ENCODE results near the gene CABLES1.

Gene CABLES1

DNA sequence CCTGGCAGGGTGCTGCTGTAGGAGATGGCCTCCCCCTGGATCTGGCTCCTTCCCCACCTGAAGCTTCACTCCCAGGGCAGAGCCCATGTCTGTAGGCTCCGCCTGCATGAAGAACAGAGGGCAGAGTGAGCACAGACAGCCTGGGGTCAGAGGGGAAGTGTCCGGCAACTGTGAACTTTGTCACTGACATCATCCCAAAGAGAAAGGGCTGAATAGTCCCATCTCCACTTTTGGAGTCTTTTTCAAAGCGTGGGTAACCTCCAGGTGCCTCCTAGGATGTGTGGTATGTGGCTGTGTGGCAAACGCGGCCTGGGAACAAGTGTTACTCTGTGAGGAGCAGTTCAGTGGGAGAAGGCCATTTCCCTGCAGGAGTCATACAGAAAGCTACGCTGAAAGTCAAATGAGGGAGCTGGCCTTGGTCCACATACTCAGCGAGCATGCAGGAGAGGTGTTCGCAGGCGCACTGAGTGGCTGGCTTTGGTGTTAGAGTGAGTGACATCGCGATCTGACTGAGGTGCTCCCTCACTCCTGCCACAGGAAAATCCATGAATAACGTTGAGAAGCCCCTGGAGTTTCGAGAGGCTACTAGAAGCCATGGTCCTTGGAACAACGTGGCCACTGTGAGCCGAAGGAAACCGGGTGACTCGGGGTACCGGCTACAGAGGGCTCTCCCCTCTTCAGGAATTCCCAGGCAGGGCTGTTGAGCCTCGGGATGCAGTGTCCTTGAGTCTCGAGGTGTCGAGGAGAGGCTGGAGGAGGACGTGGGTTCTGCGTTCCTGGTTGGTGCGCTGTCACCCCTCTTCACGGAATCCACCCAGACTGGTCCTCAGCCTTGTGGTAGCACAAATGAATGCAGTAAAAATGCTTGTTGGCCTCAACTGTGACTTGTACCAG, 54.7 kb downstream of the CABLES1 start:
- no peak for DNase-seq (ENCODE audit: low read depth in 3 of 3, low spot score in 1 of 3)

- no peak for DNase-seq (ENCODE audit: low read depth in 3 of 3, low spot score in 1 of 3)
These were observed 55.9 kb downstream of the CABLES1 start for GRCh38 chr18:23191232-23191631.

GRCh38 chr18:23193742-23194141, 58.5 kb downstream of the CABLES1 start:
- no peak for DNase-seq (ENCODE audit: low read depth in 3 of 3, low spot score in 1 of 3)

- no peak for DNase-seq (ENCODE audit: low read depth in 3 of 3, low spot score in 1 of 3)
These were observed 59.1 kb downstream of the CABLES1 start for GRCh38 chr18:23194155-23194996.

DNA sequence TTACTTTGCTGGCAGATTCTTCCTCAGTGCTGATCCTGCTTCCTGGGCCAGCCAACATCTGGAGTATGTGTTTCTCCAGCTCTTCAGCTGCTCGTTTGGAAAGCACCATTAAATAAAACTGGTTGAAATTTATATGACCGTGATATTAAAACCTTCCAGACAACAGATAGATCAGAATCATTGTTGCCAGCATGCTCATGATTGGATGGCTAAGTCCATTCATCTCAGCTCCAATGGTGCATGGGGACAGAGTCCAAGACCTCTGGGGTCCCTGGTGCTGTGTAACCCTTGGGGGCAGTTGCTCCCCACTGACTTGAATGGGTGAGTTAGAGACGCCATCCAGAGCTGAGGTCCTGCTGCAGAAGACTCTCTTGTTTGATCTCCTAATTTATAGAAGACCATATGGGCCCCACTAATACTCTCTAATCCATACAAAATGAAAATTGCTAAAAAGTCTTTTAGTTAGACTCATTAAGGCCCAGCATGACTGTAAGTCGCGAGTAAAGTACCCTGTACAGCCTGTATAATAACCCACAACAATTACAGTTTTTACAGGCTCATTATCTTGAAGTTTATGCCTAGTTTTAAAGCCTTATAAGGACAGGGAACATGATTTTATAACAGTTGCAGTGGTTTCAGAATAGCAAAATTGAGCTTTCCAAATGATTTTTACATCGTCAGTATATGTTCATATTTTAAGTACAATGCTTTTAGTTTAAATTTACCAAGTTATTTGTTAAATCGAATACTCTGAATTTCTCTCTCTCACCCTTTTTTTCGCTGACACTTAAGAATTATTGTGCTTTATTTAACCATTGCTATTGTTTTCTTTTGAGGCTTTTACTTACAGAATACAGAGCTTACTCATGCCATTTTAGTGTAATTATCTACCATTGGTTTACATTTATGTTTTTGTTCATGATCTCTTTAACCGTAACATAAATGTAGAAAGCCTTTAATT, 60.0 kb downstream of the CABLES1 start:
- DNase-seq (ENCODE audit: low read depth in 3 of 3, low spot score in 1 of 3), result no peak

- no peak for DNase-seq (ENCODE audit: low read depth in 3 of 3, low spot score in 1 of 3)
These were observed 61.1 kb downstream of the CABLES1 start for GRCh38 chr18:23196119-23197007.

DNA sequence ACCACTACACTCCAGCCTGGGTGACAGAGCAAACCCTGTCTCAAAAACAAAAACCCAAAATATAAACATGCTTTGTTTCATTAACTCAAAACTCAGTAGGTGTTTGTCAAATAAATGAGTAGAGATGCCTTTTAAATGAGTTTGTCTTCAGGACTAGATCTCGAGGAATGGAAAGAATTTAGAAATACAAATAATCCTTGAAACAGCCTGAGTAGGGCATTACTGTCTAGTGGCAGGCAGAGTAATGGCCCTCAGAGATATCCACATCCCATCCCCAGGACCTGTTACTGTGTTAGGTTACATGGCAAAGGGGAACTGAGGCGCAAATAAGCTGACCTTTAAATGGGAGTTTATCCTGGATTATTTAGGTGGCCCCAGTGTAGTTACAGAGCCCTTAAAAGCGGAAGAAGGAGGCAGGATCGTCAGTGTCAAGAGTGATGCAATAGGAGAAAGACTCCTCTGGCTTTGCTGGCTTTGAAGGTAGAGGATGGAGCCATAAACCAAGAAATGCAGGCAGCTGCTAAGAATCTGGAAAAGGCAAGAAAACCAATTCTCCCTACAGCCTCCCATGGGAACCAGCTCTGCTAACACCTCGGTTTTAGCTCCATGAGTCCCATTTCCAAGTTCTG, 63.0 kb downstream of the CABLES1 start:
- DNase-seq (ENCODE audit: low read depth in 3 of 3, low spot score in 1 of 3), result no peak

DNA sequence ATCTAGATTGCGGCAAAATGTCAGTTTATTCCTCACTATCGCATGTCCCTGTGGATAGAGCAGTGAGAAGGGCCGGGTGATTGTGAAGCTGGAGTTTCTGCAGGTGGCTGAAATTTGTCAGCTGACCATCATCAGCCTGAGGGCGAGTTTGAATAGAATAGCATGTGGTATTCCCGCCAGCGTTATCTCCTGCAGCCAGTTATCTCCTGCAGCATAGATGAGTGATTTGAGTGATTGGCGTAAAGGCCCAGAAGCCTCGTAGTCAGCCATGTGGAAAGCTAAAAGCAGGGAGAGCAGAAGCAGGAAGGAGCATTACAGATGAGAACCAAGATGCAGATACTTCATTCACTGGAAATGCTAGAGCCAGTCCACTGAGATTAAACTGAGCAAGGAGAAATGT, 65.5 kb downstream of the CABLES1 start:
- DNase-seq (ENCODE audit: low read depth in 3 of 3, low spot score in 1 of 3), result no peak

- DNase-seq (ENCODE audit: low read depth in 3 of 3, low spot score in 1 of 3), result no peak
These were observed 66.5 kb downstream of the CABLES1 start for GRCh38 chr18:23201741-23202140.

GRCh38 chr18:23203891-23204432, 68.7 kb downstream of the CABLES1 start:
- no peak for DNase-seq (ENCODE audit: low read depth in 3 of 3, low spot score in 1 of 3)

GRCh38 chr18:23204589-23205235, 69.4 kb downstream of the CABLES1 start:
- DNase-seq (ENCODE audit: low read depth in 3 of 3, low spot score in 1 of 3), result no peak

DNA sequence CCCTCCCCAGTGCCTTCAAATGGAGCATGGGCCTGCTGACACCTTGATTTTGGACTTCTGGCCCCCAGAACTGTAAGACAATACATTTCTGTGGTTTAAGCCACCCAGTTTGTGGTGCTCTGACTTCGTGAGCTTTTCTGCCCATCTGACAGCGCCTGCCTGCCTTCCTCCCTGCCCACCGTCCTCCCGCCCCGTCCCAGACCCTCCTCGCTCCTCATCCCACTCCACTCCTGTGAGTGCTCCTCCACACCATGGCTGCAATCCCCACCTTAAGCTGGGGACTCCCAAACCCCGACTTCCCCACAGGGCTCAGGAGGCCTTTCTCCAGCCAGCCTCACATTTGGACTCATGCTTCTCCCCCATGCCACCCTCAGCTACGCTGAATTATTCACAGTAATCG, 70.7 kb downstream of the CABLES1 start:
- DNase-seq (ENCODE audit: low read depth in 3 of 3, low spot score in 1 of 3), result no peak

DNA sequence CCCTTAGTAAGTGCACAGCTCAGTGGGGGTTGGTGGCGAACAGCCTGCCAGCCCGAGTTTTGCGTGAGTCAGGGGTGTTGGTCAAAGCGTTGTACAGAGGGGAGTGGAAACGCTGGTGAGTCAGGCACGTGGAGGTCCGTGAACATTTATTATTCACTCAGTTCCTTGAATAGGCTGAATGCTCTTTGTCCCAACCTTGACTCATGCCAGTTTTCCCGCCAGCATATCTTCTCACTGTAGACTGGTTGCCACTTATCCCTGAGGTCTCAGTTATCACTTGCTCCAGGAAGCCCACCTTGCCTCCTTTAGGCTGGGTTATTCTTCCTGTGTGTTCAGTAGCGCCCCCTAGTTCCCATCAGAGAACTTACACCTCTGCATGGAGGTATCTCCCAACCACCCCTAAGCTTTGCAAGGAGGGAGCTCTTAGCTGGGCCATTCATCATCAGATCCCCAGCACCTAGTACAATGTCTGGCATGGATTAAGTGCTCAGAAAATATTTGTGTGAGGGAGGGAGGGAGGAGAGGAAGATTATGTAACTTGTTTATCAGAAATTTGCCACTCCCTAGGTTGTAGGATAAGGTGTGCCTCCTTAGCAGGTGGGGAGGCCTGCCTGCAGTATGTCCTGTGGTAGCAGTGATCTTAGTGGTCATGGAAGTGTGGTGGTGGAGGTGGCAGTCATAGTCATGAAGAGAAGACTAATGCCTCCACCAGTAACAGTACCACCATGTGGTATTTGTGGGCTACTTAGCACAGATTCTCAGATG, 72.1 kb downstream of the CABLES1 start:
- no peak for DNase-seq (ENCODE audit: low read depth in 3 of 3, low spot score in 1 of 3)

GRCh38 chr18:23207994-23208393, 72.7 kb downstream of the CABLES1 start:
- DNase-seq (ENCODE audit: low read depth in 3 of 3, low spot score in 1 of 3), result no peak

DNA sequence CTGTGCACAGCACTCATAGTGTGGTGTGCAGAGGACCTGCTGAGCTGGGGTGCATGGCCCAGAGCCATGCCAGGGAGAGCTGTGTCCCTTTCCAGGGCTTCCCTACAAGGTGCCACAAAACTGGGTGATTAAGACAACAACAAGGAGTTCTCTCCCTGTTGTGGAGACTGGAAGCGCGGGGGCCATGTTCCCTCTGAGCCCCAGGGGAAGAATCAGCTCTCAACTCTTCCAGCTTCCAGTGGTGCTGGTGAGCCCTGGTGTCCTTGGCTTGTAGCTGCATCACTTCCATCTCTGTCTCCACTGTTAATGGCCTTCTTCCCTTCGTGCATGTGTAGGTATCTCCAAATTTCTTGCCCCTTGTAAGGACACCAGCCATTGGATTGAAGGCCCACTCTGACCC, 73.3 kb downstream of the CABLES1 start:
- DNase-seq (ENCODE audit: low read depth in 3 of 3, low spot score in 1 of 3), result no peak

GRCh38 chr18:23209031-23209430, 73.7 kb downstream of the CABLES1 start:
- DNase-seq (ENCODE audit: low read depth in 3 of 3, low spot score in 1 of 3), result no peak

GRCh38 chr18:23209796-23210195, 74.5 kb downstream of the CABLES1 start:
- DNase-seq (ENCODE audit: low read depth in 3 of 3, low spot score in 1 of 3), result no peak

DNA sequence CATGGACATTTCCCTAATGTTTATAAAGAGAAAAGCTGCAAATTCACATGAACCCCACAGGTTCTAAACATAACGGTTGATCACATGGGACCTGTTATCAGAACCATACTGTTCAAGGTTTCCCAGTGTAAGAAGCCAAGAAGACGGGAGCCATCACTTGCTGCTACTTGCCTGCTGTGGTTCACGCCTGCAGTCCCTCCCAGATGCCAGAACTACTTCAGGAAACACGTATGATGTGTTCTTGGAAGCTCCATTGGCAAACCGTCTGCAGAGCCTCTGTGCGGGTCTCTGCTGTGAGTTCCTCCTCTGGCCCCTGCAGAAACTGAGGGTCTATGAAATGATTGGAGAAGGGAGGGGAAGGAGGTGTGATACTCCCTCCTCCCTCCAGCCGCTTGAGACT, 75.2 kb downstream of the CABLES1 start:
- DNase-seq (ENCODE audit: low read depth in 3 of 3, low spot score in 1 of 3), result no peak
